SK-N-SH (cell line): Measurements from ENCODE around the gene CCNC.

Source experiments
- CHD2 ChIP-seq: fragments of 150-350 bp; IDR thresholded peaks from 2 replicates; pipeline ENCODE4 v1.6.1; 2018; ENCODE audit warnings: low read length; ENCODE audit not compliant: partially characterized antibody
- EZH2phosphoT487 ChIP-seq: fragments of 200-600 bp; sonication (generic); IDR thresholded peaks from 2 replicates; pipeline ENCODE4 v1.6.1; 2017; ENCODE audit warnings: low read depth, mixed run types, mild to moderate bottlenecking, antibody characterized with exemption, moderate library complexity, borderline replicate concordance
- MXI1 ChIP-seq: IDR thresholded peaks from 2 replicates; pipeline ENCODE4 v1.6.1; 2012; ENCODE audit warnings: mild to moderate bottlenecking, low read depth, low read length, improper control_type of control experiment
- NRF1 ChIP-seq: IDR thresholded peaks from 2 replicates; pipeline ENCODE4 v1.6.1; 2012; ENCODE audit warnings: low read depth, mild to moderate bottlenecking, low read length
- POLR2AphosphoS5 ChIP-seq: IDR thresholded peaks from 2 replicates; pipeline ENCODE4 v1.6.1; 2012; ENCODE audit warnings: low read depth, low read length
- RCOR1 ChIP-seq: fragments of 150-350 bp; IDR thresholded peaks from 2 replicates; pipeline ENCODE4 v1.6.1; 2017; ENCODE audit warnings: antibody characterized with exemption, low read length
- SIN3A ChIP-seq: IDR thresholded peaks from 2 replicates; pipeline ENCODE4 v1.6.1; 2012; ENCODE audit warnings: low read depth, mild to moderate bottlenecking, low read length, moderate library complexity, borderline replicate concordance
- SMC3 ChIP-seq: IDR thresholded peaks from 2 replicates; pipeline ENCODE4 v1.6.1; 2012; ENCODE audit warnings: low read depth, low read length, improper control_type of control experiment
- TAF1 ChIP-seq: IDR thresholded peaks from 2 replicates; pipeline ENCODE4 v1.6.1; 2012; ENCODE audit warnings: low read depth, mild to moderate bottlenecking, low read length, moderate library complexity, borderline replicate concordance
- YY1 ChIP-seq: IDR thresholded peaks from 2 replicates; pipeline ENCODE4 v1.4.0; 2012; ENCODE audit warnings: low read depth, mild to moderate bottlenecking
- TF ChIP-seq, protein P1 (sequence below): fragments of 200-600 bp; sonication (generic); IDR thresholded peaks from 2 replicates; pipeline ENCODE4 v1.6.1; 2017; ENCODE audit warnings: antibody characterized with exemption, mild to moderate bottlenecking, moderate library complexity
- TF ChIP-seq, protein P2 (sequence below): IDR thresholded peaks from 2 replicates; pipeline ENCODE4; 2012

DNA sequence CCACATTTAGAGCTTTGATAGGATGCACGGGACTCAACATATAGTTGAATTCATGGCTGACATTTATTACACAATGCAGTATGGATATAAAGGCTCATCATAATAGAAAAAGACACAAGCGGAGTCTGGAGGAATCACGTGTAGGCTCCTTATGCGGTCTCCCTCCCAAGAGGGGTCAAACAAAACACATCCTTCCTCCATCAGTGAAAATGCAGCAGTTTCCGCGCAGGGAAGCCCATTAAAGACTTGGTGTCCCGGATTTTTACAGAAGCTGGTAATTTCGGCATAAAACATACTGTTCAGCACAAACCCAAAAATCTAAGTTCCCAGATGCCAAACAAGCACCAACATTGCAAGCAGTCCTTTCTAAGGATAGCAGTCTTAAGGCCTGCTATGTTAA lies 54.4 kb downstream of the CCNC start:
- TF ChIP-seq, protein P1, sequence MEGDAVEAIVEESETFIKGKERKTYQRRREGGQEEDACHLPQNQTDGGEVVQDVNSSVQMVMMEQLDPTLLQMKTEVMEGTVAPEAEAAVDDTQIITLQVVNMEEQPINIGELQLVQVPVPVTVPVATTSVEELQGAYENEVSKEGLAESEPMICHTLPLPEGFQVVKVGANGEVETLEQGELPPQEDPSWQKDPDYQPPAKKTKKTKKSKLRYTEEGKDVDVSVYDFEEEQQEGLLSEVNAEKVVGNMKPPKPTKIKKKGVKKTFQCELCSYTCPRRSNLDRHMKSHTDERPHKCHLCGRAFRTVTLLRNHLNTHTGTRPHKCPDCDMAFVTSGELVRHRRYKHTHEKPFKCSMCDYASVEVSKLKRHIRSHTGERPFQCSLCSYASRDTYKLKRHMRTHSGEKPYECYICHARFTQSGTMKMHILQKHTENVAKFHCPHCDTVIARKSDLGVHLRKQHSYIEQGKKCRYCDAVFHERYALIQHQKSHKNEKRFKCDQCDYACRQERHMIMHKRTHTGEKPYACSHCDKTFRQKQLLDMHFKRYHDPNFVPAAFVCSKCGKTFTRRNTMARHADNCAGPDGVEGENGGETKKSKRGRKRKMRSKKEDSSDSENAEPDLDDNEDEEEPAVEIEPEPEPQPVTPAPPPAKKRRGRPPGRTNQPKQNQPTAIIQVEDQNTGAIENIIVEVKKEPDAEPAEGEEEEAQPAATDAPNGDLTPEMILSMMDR, result no peak
- no peak for TF ChIP-seq SIN3A
- TF ChIP-seq RCOR1, result no peak
- TF ChIP-seq MXI1, result peak; percentile 55; the same call in 1 of the 2 replicates
- no peak for TF ChIP-seq POLR2AphosphoS5
- no peak for TF ChIP-seq SMC3
- no peak for TF ChIP-seq EZH2phosphoT487
- no peak for TF ChIP-seq TAF1
- no peak for TF ChIP-seq YY1
- TF ChIP-seq CHD2, result no peak
- TF ChIP-seq, protein P2, sequence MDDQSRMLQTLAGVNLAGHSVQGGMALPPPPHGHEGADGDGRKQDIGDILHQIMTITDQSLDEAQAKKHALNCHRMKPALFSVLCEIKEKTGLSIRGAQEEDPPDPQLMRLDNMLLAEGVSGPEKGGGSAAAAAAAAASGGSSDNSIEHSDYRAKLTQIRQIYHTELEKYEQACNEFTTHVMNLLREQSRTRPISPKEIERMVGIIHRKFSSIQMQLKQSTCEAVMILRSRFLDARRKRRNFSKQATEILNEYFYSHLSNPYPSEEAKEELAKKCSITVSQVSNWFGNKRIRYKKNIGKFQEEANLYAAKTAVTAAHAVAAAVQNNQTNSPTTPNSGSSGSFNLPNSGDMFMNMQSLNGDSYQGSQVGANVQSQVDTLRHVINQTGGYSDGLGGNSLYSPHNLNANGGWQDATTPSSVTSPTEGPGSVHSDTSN, result no peak
- no peak for TF ChIP-seq NRF1
